SKM-1 treated with dmso at 0.1 percent for 144 hours (cell line): ENCODE results near the gene SCAP.

Experiments
- DNase-seq: peaks from one replicate; lab custom pipeline; 2025; ENCODE audit not compliant: unreplicated experiment; lab: John Stamatoyannopoulos, UW

The SCAP gene

DNA sequence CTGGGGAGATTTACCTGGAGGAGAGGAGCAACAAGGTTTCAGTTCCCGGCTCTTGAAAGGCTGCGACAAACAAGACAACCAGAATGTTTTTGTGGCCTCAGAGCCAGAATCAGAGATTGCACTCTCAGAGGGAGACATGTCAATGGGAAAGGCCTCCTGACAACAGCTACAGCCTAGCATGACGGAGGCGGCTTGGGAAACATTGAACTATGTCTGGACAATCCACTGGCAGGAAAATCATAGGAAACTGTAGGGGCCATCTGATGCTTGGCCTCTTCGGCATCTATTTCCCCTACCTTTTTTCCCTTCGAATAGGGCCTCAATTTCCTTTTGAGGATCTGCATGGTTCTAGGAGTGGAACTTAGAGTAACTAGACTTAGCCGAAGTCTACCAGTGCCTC is 108.1 kb downstream of the SCAP start:
- DNase-seq, result no peak

DNA sequence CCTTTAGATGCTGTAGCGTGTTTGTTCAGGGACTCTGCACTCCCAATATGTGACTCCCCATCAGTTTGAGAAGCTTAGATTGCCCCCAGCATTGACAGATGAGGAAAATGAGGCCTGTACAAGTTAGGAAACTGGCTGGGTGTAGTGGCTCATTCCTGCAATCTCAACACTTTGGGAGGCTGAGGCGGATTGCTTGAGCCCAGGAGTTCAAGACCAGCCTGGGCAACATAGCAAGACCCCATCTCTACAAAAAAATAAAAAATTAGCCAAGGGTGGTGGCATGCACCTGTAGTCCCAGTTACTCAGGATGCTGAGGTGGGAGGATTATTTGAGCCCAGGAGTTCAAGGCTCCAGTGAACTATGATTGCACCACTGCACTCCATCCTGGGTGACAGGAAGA is 108.9 kb downstream of the SCAP start:
- DNase-seq, result no peak

DNA sequence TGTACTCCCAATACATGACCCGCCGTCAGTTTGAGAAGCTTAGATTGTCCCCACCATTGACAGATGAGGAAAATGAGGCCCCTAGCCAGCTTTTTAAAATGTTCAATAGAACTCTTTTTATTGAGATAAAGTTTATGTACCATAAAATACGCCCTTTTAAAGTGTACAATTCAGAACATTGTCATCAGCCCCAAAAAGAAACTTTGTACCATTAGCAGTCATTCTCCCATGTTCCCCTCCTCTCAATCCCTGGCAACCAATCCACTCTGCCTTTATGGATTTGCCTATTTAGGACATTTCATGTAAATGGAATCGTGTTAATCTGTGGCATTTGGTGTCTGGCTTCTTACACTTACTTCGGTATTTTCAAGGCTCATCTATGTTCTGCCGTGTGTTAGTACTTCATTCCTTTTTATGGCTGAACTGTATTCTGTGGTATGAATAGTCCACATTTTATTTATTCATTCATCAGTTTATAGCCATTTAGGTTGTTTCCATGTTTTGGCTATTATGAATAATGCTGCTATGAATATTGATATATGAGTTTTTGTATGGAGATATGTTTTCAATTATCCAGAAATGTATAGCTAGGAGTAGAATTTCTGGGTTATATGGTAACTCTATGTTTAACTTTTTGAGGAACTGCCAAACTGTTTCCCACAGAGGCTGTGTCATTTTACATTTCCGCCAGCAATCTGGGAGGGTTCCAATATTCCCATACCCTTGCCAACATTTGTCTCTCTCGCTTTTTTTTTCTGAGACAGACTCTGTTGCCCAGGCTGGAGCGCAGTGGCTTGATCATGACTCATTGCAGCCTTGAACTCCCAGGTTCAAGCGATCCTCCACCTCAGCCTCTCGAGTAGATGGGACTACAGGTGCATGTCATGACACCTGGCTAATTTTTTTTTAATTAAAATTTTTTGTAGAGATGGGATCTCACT is 110.3 kb downstream of the SCAP start:
- no peak for DNase-seq
